ENCODE measurements around the gene TMEM106A. TPM values are rescaled to one million over a fixed set of nuclear protein-coding genes. Genes with fewer than 3 reads are reported as not detected.

Gene TMEM106A
- total and polyA plus RNA-seq, 2 of the 13 experiments (the other 11 are each of a cell fraction or from before 2014, with no cell fraction given), result 16.9 to 35.9 TPM

- TF ChIP-seq, protein P1, sequence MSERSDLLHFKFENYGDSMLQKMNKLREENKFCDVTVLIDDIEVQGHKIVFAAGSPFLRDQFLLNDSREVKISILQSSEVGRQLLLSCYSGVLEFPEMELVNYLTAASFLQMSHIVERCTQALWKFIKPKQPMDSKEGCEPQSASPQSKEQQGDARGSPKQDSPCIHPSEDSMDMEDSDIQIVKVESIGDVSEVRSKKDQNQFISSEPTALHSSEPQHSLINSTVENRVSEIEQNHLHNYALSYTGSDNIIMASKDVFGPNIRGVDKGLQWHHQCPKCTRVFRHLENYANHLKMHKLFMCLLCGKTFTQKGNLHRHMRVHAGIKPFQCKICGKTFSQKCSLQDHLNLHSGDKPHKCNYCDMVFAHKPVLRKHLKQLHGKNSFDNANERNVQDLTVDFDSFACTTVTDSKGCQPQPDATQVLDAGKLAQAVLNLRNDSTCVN (CRISPR knock-in tag; IDR thresholded peaks at IDR 0.05; ENCODE audit: borderline replicate concordance), result 0 out of 2 replicates have a peak, but pooled peaks have one; percentile 57
- TF ChIP-seq, protein P2, sequence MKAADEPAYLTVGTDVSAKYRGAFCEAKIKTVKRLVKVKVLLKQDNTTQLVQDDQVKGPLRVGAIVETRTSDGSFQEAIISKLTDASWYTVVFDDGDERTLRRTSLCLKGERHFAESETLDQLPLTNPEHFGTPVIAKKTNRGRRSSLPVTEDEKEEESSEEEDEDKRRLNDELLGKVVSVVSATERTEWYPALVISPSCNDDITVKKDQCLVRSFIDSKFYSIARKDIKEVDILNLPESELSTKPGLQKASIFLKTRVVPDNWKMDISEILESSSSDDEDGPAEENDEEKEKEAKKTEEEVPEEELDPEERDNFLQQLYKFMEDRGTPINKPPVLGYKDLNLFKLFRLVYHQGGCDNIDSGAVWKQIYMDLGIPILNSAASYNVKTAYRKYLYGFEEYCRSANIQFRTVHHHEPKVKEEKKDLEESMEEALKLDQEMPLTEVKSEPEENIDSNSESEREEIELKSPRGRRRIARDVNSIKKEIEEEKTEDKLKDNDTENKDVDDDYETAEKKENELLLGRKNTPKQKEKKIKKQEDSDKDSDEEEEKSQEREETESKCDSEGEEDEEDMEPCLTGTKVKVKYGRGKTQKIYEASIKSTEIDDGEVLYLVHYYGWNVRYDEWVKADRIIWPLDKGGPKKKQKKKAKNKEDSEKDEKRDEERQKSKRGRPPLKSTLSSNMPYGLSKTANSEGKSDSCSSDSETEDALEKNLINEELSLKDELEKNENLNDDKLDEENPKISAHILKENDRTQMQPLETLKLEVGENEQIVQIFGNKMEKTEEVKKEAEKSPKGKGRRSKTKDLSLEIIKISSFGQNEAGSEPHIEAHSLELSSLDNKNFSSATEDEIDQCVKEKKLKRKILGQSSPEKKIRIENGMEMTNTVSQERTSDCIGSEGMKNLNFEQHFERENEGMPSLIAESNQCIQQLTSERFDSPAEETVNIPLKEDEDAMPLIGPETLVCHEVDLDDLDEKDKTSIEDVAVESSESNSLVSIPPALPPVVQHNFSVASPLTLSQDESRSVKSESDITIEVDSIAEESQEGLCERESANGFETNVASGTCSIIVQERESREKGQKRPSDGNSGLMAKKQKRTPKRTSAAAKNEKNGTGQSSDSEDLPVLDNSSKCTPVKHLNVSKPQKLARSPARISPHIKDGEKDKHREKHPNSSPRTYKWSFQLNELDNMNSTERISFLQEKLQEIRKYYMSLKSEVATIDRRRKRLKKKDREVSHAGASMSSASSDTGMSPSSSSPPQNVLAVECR (CRISPR knock-in tag; IDR thresholded peaks at IDR 0.05; ENCODE audit: borderline replicate concordance), result peak; percentile 73; the same call in 1 of the 2 replicates
- TF ChIP-seq NKX3-1 (CRISPR knock-in tag; IDR thresholded peaks at IDR 0.05) (no peak; the same call in none of the 2 replicates), FOSL1 (CRISPR knock-in tag; IDR thresholded peaks at IDR 0.05; ENCODE audit: borderline replicate concordance) (no peak; the same call in 1 of the 2 replicates), ZNF782 (CRISPR knock-in tag; IDR thresholded peaks at IDR 0.05; ENCODE audit: borderline replicate concordance) (peak; percentile 76; the same call in 1 of the 2 replicates), ZNF800 (CRISPR knock-in tag; IDR thresholded peaks at IDR 0.05) (peak; percentile 88), HMG20A (CRISPR knock-in tag; IDR thresholded peaks at IDR 0.05; ENCODE audit: borderline replicate concordance) (peak; percentile 58), STAT5B (CRISPR knock-in tag; IDR thresholded peaks at IDR 0.05) (peak; percentile 54; the same call in 1 of the 2 replicates), DR1 (CRISPR knock-in tag; IDR thresholded peaks at IDR 0.05) (no peak; the same call in 1 of the 2 replicates), ZNF569 (CRISPR knock-in tag; IDR thresholded peaks at IDR 0.05; ENCODE audit: borderline replicate concordance) (0 out of 2 replicates have a peak, but pooled peaks have one; percentile 11), AFF4 (CRISPR knock-in tag; IDR thresholded peaks at IDR 0.05) (peak; percentile 60; the same call in 1 of the 2 replicates), ZBTB20 (CRISPR knock-in tag; IDR thresholded peaks at IDR 0.05; ENCODE audit: borderline replicate concordance, low read depth) (peak; percentile 93)
- TF ChIP-seq, protein P3, sequence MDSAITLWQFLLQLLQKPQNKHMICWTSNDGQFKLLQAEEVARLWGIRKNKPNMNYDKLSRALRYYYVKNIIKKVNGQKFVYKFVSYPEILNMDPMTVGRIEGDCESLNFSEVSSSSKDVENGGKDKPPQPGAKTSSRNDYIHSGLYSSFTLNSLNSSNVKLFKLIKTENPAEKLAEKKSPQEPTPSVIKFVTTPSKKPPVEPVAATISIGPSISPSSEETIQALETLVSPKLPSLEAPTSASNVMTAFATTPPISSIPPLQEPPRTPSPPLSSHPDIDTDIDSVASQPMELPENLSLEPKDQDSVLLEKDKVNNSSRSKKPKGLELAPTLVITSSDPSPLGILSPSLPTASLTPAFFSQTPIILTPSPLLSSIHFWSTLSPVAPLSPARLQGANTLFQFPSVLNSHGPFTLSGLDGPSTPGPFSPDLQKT (CRISPR knock-in tag; IDR thresholded peaks at IDR 0.05; ENCODE audit: borderline replicate concordance), result no peak
Measured at GRCh38 chr17:43216762-43217613, 5.3 kb downstream of the TMEM106A start (continued).

All from HepG2 (cell line).